NCI-H2107 treated with DMSO at 0.1 percent for 48 hours (cell line): Measurements from ENCODE around the gene DAP.
"Not testable (repeated sequence)": the region's sequence is repeated elsewhere in the genome, so short reads cannot be mapped to it uniquely, and the experiment has no call there.

Experiments
- DNase-seq: peaks from one replicate; lab custom pipeline; 2025; ENCODE audit not compliant: unreplicated experiment; lab: John Stamatoyannopoulos, UW

The DAP gene

DNA sequence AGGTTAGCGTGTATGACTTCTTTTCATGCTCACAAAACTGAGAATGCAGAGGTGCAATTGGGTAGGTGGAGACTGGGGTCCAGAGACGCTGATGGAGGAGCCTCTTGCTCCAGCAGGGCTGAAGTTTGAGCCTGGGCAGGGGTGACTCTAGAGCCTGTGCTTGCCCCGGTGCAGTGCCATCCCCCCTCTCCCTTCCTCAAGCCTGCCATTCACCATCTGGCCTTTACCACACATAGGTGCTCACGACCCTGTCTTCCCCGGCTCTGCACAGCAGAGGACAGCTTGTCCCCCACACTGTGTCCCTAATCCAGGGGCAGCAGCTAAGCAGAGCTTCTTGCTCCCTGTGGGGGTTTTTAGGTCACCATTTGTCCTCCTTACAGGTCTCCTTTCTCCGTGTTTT is 86.5 kb downstream of the DAP start:
- no peak for DNase-seq

DNA sequence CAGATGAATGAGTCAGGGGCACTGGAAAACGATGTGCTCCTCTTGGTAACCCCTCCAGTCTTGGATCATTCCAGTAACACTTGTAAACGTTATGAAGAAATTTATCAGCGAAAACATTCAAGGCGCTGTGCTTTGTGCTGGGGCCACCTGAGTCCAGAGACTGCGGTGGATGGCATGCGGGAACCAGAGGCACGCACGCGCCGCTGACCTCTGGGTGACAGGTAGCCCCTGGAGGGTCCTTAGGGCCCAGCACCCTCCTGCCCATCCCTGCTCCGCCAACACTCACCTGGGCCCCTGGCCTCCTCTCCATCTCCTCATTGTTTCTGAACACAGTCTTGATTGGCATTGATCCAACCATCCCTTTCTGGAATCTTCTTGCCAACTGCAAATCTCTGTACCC is 86.9 kb downstream of the DAP start:
- no peak for DNase-seq

DNA sequence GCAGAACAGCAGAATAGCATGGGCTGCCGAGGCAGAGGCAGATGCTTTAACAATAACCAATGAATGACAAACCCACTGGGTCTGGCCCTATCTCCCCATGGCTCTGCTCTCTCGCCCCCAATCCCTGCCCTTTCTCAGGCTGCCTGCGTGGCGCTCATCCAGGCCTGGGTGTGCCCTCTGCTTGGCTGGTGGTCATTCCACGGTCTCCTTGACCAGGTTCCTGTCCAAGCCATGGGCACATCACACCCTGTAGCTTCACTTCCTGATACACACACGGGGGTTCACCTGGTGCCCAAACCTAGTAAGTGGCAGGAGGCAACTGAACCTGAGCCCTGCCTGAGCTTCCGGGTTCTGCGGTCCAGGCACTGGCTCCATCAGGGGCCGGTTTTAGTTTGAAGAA is 87.6 kb downstream of the DAP start:
- no peak for DNase-seq

DNA sequence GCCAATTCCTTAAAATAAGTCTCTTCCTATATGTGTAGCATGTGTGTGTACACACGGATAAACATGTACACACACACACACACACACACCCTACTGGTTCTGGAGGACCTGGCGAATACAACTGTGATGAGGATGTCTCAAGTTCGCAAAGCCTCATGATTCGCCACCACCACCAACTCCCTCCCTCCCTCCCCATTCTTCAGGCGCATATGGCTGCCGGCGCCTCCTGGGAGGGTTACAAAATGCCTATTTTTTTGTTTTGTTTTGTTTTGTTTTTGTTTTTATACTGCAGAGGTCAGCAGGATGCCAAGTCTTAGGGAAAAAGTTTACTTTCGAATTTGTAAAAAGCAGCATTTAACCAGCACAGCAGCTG is 88.0 kb downstream of the DAP start:
- DNase-seq, result no peak

DNA sequence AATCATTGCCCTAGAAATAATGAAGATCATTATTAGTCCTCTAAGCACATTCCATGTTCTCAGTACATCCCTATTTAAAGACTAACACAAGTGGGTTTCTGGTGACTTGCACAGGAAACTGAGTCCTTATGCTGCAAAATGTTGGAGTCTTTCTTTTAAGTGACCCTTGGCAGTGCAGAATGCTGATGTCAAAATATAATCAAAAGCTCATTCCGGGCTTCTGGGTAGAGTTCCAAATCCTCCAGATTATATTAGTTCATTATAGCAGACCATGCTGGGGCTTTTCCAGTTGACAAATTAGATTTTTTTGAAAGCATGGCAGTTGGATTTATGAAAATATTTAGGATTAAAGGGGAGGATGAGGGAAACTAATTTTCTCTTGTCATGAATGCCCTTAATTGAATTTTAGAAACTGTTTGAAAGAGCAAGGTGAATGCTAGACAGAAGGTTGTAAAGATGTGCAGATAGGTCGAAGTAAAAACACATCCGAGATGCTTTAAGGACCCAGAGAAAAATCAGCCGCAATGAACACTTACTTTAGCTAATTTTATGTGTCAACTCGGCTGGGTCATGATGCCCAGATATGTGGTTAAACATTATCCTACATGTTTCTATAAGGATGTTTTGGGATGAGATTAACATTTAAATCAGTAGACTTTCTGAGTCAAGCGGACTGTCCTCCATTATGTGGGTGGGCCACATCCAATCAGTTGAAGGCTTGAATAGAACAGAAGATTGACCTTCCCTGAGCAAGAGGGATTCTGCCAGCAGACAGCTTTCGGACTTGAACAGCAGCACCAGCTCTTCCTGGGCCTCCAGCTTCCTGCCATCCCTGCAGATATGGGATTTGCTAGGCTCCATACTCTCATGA is 88.7 kb downstream of the DAP start:
- no peak for DNase-seq

DNA sequence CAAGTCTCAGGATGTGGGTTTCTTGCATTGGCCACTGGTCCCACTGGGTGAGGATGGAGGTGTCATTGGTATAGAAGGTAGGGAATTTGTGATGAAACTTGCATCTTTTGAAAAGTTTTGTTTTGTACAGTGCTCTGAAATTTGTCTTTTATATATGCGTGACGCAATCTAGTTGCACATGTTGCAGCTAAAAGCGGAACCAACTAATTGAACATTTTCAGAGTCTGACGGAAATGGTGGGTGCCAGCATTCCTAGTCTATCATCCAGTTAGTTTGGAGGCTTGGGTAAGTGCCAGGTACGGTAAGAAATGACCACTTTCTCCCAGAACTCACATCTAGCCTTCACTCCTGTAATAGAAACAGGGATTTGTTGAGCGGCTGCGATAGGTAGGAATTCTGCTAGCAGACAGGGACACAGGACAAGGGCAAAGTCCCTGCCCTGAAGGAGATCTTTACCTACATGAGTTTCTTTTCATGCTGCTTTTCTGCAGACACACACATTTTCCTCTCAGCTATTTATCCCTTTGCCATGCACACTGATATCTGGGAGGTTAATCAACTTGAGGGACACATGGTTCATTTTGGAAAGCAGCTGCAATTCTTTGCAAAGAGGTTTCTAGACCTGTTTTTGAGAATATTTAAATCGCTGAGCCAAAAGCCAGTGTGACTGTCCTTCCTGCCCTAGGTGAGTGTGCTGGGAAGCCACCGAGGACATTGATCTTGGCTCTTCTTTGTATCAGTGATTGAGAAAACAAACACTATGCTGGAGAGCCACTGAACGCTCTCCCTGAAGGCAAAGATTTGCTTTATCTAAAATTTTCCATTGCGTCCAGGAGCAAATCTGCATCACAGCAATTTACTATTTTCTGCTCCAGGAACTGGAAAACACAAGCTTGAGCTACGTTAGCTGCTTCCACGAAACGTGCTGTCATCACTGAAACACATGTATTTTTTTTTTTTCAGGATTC is 89.7 kb downstream of the DAP start:
- DNase-seq, result no peak

DNA sequence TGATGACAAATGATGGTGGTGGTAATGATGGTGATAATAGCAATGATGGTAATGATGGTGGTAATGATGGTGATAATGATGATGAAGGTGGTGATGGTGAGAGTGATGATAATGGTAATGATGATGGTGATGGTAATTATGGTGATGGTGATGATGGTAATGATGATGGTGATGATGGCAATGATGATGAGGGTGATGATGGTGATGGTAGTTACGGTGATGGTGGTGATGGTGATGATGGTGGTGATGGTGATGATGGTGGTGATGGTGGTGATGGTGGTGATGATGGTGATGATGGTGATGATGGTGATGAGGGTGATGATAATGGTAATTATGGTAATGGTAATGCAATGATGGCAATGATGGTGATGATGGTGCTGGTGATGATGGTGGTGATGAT is 91.1 kb downstream of the DAP start:
- no peak for DNase-seq

DNA sequence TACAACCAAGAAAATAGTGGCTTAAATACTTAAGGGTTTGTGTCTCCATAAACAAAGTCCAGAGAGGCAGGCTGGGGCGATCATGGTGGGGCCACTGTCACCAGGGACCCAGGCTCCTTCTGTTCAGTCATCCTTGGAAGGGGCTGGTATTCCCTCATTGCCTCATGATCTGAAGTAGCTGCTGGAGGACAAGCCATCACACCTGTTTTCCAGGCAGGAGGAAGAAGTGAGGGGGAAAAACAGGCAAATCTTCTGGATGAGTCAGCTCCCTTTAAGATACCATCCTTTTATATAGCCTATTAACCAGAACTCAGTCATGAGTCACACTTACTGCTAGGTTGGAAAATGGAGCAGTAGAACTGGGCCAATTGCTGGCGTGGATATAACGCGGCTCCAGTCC is 92.3 kb downstream of the DAP start:
- no peak for DNase-seq

DNA sequence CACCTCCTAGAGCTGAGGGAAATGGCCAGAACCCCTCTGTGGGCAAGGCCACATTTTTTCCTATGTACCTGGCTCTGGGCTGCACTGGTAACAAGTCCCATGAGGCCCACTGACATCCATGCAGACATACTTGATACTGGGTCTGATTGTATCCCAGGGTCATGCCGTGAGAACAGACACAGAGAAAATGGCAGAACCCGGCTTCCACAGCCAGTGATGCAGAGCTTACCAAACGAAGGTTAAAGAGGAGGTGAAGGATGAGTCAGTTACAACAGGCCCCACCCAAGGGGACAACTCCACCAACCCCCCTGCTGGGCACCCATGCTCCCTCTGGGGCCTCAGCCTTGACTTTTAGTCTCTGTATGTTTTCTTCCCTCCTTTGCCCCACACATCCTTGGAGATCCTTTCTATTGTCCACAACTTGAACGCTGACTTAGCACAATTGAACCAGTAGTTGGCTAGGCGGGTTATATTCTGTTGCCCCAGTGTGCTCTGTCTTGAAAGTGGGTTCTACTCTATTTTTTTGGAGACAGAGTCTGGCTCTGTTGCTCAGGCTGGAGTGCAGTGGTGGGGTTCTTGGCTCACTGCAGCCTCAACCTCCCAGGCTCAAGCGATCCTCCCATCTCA is 93.5 kb downstream of the DAP start:
- no peak for DNase-seq

DNA sequence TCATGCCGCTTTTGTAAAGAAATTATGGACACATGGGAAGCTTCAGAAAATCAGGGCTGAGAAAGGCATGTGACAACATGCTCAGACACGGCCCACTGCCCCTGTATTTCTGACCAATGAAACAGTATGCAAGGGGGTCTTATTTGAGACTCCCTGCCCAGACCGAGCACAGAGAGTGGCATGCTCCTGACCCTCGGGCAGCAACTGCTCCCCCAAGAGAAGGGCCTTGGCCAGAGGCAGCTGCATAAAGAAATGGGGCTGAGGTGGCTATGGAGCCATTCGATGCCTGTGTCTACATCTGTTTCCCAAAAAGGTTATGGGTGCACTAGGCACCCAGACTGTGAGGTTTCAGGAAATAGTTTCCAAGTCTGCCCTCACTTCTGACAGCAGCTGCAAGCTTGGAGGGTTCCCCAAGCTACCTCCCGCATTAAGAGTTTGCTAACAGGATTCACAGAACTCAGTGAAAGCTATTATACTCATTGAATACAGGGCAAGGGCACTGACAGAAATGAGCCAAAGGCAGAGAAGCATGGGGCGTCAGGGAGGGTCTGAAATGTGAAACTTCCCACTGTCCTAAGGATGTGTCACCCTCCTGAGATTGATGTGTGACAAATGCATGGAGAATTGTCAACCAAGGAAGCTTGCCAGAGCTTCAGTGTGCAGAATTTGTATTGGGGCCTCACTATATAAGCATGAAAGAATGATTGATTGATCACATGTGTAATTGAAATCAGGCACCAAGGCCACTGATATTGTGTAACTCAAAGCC is 94.3 kb downstream of the DAP start:
- DNase-seq, result no peak

DNA sequence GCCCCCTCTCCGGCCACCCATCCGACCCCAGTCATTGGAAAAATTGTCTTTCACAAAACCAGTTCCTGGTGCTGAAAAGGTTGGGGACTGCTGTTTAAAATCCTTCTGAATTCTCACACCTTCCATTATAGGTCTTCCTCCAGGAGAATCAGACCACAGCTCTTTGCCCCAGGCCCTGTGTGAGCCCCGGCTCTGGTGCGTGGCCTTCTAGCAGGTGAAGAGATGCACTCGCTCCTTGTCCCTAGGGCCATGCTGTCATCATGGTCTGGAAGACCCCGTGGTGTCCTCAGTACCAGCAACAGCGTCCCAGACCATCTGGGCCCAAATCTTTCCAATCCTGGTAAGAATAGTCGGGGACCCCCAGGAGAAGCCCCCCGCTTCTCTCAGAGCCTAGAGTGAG is 95.2 kb downstream of the DAP start:
- DNase-seq, result no peak

DNA sequence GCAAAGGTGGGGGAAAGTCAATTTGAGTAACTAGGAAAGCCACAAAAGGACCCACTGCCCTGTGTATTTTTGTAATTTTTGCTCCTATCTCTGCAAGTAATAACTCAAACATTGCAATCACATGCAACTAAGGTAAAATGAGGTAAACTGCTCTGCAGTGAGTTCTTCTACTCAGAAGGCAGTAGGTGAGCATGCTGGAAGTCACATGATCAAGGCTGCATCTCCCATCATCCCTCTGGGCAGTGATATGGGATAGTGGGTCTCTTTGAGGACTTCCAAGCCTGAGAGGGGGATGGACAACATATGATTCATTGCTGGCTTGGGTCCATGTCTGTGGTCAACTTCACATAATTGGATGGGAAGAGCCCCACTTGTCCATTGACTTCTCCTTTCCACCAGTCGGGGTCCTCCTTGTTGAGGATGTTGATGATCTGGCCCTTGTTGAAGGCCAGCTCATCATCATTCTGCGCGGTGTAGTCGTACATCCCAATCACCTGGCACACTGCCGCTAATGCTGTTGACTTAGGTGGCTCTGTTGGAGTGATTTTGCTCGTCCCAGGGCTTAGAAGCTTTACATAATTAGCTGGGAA is 96.8 kb downstream of the DAP start:
- not testable (repeated sequence) for DNase-seq

DNA sequence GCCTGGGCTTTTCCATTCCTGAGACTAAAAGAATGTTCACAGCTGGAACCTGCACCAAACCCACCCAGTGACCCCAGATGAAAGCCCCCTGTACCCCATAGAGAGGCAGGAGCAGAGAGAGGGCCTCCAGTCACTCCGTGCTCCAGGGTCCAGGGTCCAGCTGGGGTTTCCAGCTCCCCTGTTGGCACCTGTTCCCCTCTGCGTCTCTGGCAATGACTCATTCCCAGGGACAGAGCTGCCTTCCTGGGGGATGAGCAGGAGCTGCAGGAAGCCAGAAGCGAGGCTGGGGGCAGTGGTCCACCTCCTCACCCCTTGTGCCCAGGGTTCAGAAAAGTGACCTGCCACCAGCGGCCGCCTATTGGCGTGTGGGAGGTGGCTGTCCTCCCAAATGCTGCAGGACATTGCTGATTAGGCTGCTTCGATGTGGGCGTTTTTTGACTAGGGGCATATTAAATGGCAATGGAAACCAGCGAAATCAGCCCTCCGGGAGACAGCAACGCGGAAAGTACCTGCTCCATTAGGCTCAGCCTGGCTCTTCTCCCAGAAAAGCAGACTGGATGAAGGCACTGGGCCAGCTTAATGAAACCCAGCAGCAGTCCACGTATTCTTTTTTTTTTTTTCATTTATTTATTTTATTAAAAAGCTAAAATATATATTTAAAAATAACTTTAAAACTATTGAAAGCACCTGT is 97.4 kb downstream of the DAP start:
- no peak for DNase-seq

DNA sequence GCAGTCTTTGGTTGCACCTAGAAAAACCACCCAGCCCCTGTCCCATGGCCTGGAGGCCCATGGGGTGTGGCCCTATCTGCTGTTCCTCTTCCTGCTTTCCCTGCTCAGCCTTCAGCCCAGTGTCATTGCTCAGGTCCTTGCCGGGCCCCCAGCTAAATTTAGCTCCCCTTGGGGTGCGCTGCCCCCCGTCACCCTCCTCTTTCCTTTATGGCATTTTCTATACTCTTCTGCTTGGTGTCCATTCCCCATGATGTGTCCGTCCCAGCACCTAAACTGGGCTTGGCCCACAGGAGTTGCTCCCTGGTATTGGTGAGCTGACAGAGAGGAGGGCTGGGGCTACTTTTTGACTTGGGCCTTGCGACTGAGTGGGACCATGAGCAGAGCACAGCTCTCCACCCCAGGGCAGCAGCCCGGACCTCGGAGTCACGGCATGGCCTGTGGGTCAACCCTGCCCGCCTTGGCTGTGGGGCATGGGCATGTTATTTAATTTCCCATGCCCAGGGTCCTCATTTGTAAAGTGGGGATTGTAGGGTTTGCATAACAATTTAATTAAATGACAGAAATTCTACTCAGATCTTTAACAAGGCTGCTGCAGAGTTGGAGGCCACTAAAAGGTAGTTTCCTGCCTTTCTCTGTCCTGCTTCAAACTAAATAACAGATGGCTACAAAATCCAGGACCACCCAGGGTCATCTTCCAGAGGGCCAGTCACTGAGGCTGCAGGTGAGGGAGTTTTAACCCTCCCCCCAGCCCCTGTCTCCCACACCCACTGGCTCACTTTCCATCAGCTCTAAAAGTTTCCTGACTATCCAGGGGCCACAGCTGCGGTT is 98.2 kb downstream of the DAP start:
- no peak for DNase-seq

DNA sequence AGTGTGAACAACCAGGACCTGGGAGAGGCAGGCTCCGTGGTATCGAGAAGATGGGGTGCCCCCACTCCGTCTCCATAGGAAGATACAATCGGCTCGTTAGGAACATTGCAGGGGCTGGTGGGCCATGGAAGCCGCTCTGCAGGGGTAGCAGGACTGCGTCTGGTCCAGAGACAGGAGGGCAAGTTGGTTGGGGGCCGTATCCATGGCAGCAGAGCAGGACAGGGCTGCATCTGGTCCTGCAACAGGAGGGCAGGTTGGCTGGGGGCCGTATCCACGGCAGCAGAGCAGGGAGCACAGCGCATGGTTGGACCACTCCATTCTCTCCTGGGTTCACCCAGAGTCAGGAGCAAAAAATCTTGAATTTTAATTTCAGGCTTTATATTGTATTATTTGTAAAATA is 99.0 kb downstream of the DAP start:
- no peak for DNase-seq

DNA sequence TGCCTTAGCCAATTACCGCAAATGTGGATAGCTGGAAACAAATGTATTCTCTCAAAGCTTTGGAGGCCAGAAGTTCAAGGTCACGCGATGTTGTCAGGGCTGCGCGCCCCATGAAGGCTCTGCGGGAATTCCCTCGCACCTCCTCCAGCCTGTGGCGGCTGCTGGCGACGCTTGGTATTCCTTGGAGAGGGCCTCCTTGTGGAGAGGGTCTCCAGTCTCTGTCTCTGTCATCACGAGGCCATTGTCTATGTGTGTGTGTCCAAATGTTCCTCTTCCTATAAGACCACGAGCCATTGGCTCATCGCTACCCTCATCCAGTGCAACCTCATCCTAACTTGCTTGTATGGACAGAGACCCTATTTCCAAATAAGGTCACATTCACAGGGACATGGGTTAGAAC is 99.6 kb downstream of the DAP start:
- no peak for DNase-seq

DNA sequence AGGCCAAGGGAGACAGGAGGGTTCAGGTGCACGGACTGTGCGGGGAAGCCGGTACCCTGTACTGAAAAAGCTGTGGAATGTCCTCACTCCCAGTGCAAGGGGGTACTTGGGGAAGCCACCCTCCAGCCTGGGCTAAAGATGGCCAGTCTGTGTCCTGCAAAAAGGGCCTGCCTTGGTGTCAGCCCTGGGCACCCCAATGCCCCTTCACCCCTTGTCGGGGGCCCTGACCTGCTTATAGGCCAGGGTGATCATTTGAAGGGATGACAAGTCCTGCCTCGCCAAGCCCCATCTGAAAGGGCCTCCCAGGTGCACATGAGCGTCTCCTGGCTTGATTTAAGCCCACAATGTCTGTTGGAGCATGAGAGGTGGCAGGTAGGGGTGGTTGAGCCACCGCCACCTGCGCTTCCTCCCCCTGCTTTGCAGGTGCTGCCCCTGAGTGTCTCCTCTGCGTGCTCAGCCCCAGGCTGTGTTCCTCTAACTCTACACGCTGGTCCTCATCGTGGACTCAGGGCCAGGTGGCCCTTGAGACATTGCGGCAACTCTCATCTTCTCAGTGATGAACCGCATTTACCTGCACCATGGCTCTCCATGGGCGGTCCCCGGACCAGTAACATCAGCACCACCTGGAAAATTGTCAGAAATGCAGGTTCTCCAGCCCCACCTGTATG is 100.2 kb downstream of the DAP start:
- no peak for DNase-seq

DNA sequence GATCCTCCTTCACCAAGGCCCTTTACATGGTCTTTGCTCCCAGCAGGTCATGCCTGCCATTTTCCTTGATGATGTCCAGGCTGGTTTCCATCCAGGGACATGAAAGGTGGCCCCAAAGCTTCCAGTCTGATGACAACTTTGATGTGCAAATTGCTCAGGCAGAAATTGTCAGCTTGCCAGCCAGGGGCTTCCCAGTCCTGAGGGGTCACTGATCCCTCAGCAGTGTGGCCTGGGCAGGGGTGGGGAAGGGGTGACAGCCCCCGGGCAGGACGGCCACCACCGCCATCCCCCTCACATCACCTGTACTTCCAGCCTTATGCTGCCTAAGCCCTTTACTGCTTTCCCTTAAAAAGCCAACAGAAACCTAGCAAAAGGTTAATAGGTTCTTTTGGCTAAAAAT is 100.9 kb downstream of the DAP start:
- no peak for DNase-seq

DNA sequence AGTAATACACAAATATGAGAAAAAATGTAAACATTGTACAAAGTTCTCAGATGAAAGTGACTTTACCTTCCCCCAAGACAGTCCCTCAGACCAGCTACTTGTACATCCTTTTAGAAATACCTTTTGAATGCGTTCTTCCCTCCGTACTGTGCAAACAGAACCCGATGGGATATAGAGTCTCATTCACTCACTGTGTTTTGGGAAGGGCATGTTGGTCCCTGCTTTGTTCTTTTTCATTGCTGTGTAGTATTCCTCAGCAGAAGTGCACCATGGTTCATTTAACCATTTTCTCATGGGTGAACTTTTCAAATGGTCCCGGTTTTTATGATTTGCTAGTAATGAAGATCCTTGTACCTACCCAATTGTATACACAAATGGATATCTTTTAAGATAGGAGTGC is 102.8 kb downstream of the DAP start:
- DNase-seq, result no peak
